DOHH2 (cell line): ENCODE measurements around the gene ZSCAN1.

Source experiments
- CTCF ChIP-seq: fragments of 200-600 bp; sonication (generic); IDR thresholded peaks from one replicate; pipeline ENCODE4 v1.5.1; 2014; ENCODE audit warnings: antibody characterized with exemption, mild to moderate bottlenecking, low read depth, low read length; ENCODE audit not compliant: poor library complexity, severe bottlenecking
- EZH2phosphoT487 ChIP-seq: fragments of 200-600 bp; sonication (generic); IDR thresholded peaks from 2 replicates; pipeline ENCODE4 v1.6.1; 2017; ENCODE audit warnings: borderline replicate concordance, mild to moderate bottlenecking, antibody characterized with exemption, low read length, moderate library complexity, mixed read lengths

GRCh38 chr19:58007285-58007684 lies 26.5 kb upstream of the ZSCAN1 start:
- TF ChIP-seq CTCF (no peak), EZH2phosphoT487 (no peak)
